Suppressor macrophage treated with lipopolysaccharide for 1 hour (primary cell): Measurements from ENCODE around the gene LMO4.

Experiments used
- DNase-seq, 3 donors: peaks; one replicate each; pipeline ENCODE4 v3.0.0-alpha.2; 2020 to 2022

Gene LMO4

DNA sequence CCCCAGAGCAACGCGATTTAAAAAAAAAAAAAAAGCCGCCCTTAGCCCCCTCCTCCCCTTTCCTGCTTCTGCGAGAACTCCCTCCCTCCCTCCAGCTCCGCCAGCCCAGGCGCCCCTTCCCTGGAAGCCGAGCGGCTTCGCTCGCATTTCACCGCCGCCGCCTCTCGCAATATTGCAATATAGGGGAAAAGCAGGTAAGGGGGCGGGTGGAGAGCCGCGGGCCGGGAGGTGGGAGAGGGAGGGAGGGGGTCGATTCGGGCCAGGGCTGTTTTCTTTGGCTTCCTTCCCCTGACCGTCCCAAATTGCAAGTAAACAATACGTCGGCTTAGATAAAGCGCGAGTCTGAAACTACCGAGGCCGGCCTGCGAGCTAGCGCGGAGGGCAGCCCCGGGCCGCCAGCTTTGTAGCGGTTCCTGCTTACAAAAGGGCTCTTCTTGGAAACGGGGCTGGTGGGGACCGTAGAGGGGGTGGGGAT, 408 bp downstream of the LMO4 start:
- DNase-seq, result peak; percentile 55 to 68 (median 62)

- DNase-seq, result peak; percentile 56 to 68 (median 65)
Measured at GRCh38 chr1:87329526-87330056, 911 bp downstream of the LMO4 start.

DNA sequence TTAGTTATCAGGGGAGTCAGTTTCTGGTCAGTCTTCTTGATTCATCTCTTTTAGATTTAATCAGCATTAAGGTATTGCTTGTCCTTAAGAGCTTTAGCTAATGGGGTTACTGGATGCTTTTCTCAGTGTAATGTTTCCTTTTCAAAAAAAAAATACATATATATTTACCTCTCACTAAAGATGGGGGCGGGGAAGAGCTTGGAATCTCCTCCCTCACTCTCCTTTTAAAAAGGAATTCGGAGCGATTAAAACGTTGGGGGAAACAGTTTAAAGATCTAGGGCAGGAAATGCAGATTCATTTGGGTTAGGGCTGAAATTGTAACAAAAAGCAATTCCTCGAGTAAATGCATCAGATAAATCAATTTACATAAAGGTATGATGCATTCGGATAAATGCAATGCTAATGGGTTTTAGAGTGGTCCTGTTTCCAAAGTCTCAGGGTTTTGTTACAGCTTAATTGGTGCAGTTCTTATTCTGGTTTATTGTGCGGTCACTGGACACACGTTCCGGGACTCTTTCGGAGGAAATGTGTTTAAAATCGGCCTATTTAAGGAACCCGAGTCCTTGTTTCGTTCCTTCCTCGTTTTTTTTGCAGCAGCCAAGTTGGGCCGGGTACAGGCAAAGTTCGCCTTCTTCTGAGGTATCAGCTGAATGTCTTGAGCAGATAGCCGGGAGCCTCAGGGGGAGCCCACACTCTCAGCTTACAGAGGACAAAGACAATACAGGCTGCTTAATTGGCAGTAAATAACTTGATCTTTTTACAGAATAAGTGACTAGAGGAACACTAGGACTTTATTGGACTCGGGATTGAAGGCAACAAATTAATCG, 1.6 kb downstream of the LMO4 start:
- DNase-seq, result peak; percentile 51 to 57 (median 57)

GRCh38 chr1:87330885-87331364, 2.2 kb downstream of the LMO4 start:
- DNase-seq, result no peak

- peak; percentile 38 to 60 (median 40) for DNase-seq
Measured at GRCh38 chr1:87331365-87332241, 2.9 kb downstream of the LMO4 start.

DNA sequence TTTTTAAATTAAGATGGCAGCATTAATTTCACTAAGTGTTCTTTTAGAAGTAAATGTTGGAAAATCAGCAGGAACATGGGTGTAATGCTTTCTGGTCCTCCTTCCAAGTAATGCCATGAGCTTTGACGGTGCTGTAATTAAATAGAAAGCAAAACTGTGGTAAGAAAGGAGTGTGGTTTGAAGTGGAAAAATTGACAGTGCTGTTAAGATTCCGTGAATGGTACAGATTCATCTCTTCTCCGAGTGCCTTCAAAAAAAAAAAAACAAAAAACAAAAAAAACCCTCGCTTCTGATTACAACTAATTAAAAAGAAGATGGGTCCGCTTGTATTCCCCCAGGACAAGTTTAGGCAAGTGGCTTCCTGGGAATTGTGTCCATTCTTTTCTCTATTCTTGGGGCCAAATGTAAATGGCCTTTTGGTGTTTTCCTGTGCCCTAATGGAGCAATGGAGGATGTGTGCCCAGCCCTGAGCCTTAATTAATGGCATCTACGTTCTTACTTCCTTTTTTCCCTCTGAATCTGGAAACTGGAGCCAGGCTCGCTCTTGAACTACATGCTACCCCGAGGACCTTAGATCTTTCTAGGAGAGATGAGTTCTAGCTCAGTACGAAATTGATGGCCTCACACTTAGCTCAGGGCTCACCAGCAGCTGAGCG, 5.1 kb downstream of the LMO4 start:
- DNase-seq, result peak; percentile 12 to 21 (median 18)

- DNase-seq, result peak in 2 of 3 donors; percentile 12
Measured at GRCh38 chr1:87334351-87335174, 5.9 kb downstream of the LMO4 start.

GRCh38 chr1:87335175-87335884, 6.7 kb downstream of the LMO4 start:
- peak; percentile 74 to 85 (median 74) for DNase-seq

DNA sequence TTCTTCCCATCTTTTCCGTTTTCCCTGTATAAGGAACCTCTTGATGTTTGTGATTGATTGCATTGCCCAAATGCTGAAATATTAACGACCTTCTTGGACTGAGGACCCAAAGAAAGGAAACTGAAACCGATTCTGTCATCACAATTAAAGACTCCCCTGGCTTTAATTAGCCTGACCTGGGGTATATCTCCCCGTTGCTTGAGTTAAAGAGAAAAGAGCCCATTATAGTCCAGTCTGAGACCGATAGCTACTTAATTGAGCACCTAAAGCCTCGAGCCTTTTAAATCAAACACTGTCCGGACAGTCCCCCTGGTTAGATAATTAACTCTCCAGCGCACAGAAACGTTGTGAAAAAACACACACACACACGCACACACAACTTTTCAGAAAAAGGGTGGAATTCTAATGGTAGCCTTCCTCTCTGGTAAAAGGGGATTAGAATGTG, 8.0 kb downstream of the LMO4 start:
- peak in 1 of 3 donors; percentile 20 for DNase-seq

DNA sequence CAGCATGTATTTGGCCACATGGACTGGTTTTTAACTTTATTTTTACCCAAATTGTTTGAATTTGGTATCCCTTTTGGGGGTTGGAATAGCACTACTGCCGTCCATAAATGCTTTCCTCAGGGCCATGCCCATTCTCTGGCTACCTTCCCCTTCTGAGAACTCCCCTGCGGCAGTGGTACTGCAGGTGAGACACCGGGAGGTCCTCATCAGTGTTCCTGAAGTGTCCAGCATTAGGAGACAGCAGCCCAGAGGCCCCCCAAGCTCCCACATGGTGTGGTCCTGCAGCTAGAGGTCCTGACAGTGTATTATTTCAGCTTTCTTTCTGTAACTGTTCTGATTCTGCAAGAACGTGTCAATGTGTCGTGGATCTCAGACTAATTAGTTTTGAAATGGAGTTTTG, 8.9 kb downstream of the LMO4 start:
- no peak for DNase-seq

DNA sequence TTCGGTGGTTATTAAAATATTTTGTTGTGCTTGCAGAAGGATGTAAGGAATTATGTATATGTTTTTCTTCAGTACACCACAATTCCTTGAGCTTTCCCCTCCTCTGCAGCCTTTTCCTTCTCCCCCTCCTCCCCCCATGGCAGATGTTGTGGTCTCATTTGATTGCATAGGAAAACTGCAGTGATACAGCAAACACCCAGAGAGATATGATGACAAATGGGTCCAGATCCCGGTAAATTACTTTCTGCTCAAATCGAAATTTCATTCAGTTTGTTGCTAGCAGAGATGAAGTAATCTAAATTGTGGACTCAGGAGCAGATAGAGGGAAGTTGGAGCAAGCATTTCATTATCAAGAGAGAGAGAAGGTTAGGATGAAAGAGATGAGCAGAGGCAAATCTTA, 9.9 kb downstream of the LMO4 start:
- no peak for DNase-seq

GRCh38 chr1:87344231-87344630, 15.6 kb downstream of the LMO4 start:
- no peak for DNase-seq

DNA sequence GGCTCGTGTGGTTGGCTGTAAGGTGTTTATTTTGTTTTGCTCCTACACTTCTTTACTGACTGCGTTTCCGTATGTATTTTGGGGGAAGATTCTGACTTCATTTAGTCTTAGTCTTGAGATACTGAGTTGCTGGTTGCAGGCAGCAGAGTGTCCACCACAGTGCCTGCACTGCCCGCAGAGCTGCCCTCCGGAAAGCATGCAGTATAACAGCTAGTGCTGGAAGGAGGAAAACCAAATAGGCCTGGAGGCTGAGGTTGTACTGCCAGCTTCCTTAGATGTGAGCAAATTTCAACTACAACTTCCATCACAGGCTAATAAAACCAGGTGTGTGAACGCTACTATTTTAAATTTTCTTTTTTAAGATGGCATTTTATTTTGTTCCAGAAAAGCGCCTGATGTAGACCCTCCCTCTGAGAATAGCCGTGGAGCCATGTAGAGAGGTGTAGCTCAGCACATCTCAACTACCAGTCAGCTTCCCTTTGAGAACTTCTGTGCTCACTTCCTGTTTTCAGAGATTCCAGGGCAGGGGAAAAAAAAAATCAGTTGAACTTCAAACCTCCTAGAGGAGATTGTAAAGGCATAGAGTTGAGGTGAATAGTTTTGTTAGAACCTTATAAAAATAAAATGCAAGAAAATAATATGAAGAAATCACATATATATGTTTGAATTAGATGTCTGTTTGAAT, 17.6 kb downstream of the LMO4 start:
- peak; percentile 30 to 52 (median 49) for DNase-seq

DNA sequence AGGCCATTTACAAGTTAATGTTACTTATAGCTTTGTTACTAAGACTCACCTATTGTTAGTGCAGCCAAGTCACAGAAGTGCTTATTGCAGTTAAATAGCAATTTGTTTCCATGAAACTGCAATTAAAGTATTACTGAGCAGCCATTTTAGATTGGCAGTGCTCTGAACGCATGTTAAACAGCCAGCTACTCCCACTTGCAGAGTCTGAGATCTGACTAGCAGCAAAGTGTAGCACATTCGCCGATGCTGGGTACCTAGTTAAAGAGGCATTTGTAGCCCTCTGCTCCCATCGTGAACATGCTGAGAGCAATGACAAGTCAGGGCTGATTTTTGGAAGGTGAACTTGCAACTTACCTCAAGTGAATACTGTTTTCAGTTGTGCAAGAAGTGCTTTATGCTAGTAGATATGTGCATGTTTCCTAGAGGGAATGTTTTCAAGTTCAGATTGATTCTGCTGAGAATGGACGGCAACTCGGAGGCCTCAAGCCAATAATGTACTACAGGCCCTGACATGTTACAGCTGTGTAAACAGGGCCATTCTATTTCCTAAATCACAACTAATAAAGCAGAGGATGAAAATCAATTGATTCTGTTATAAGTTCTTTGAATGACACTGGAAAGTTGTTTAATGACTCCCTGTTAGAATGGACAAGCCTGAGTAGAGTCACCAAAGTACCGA, 19.8 kb downstream of the LMO4 start:
- DNase-seq, result peak in 1 of 3 donors; percentile 12

- DNase-seq, result no peak
Measured at GRCh38 chr1:87349036-87349435, 20.4 kb downstream of the LMO4 start.

GRCh38 chr1:87355894-87356293, 27.2 kb downstream of the LMO4 start:
- no peak for DNase-seq

- no peak for DNase-seq
Measured at GRCh38 chr1:87356591-87356990, 27.9 kb downstream of the LMO4 start.

GRCh38 chr1:87358219-87358618, 29.5 kb downstream of the LMO4 start:
- no peak for DNase-seq

DNA sequence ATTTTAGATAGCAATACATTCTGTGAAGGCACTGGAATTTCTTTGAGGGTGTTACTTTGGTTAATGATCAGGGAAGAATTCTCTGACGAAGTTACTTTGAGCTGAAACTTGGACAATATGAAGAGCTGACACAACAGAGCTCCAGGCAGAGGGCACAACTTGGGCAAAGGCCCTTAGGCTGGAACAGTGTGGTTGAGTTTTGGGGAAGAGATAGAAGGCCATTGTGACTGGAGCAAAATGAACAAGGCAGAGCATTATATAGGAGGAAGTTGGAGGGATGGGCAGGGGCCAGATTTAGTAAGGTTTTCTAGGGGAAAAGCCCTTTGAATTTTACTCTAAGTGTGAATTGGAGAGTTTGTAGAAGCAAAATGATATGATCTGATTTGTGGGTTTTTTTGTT, 30.9 kb downstream of the LMO4 start:
- DNase-seq, result no peak
